ENCODE measurements around the gene BCAS3.
"Not testable (repeated sequence)": the region's sequence is repeated elsewhere in the genome, so short reads cannot be mapped to it uniquely, and the experiment has no call there.

Gene BCAS3

GRCh38 chr17:60893475-60893874 is 215.8 kb downstream of the BCAS3 start:
- no peak for DNase-seq

- no peak for DNase-seq
Observed at GRCh38 chr17:60896996-60897395, 219.3 kb downstream of the BCAS3 start.

- DNase-seq = no peak
Observed at GRCh38 chr17:60899115-60899514, 221.5 kb downstream of the BCAS3 start.

DNA sequence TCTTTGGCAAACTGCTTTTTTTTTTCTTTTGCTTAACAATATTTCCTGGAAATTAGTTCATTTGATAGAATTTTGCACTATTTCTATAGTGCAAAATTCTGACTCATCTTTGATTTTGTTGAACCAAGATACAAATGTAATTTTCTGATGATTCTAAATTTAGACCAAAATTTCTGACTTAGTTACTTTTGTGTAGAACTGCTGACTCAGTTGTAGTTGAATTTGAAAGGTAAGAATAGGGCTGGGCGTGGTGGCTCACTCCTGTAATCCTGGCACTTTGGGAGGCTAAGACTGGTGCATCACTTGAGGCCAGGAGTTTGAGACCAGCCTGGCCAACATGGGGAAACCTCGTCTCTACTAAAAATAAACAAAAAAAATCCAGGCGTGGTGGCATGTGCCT is 223.0 kb downstream of the BCAS3 start:
- DNase-seq = no peak

DNA sequence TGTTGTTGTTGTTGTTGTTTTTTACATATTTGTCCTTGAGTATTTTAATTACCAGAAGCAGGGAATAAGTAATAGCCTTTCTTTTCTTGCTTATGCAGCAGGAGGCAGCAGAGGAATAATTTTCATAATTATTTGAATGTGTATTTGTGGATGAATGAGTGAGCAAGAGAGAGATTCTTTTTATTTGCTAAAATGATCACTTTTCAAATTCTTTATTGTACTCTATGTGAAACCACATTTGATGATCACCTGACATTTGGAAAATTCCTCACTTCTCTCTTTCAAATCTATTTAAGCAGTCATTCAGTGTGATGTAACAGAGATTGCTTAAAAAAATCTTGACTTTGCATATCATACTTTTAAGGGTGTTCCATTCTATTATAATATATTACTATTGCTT is 223.6 kb downstream of the BCAS3 start:
- DNase-seq = no peak

DNA sequence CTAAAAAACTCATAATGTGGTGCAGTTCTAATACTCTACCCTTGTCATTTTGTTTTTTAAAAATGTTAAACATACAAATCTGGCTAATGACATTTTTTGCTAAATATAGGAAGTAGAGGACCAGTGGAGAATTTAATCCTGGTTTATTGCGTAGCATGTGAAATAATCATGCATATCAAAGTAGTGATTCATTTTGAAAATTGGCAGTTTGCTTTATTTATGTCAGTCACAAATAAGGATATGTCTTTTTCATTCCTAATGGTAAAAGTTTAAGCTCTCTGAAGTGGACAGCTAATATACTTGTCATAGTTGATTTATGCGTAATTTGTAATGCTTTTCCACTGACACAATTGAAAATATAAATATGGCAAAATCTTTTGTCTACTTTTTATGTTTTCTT is 224.2 kb downstream of the BCAS3 start:
- no peak for DNase-seq

DNA sequence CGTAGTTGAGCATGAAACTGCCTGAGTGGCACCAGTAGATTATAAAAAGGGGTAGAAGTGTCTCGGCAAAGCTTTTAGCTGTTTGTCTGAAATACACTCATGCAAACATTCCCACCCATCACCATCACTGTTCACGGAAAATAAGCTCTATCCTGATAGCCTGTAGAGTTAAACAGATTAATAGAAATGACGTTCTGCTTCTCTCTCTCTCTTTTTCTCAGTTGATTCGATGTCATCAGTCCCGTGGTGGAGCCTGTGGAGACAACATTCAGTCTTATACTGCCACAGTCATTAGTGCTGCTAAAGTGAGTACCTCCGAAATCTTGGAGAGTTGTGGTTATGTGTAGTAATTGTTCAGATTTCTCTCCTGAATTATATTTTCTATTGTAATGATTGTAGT is 224.7 kb downstream of the BCAS3 start:
- DNase-seq = no peak

DNA sequence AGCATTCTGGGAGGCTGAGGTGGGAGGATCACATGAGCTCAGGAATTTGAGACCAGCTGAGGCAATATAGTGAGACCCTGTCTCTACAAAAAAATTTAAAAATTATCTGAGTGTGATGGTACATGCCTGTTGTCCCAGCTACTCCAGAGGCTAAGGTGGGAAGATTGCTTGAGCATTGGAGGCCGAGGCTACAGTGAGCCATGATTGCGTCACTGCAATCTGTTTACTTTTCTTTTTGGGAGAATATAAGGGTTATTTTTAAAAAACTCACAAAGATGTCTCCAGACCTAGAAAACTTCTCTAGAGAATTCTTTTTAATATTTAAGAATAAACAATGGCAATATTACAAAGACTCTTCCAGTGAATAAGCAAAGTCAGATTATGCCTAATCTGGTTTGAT is 226.9 kb downstream of the BCAS3 start:
- DNase-seq = no peak

DNA sequence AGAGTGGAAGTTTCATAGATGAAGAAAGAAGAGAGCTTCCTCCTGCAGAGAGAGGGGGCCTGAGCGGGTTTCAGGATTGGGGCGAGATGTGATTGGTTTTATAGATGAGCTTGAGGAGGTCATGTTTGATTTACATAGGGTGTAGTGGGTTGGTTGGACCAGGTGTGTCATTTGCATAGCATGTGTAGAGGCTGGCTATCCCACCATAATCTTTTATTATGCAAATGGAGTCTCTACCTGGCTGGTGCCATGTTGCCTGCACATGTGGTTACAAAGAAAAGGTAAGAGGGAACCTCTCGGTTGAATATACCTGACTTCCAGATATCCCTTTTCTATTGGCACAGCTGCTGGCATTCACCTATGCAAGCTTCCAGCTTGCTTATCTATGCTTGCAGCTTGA is 228.1 kb downstream of the BCAS3 start:
- no peak for DNase-seq

DNA sequence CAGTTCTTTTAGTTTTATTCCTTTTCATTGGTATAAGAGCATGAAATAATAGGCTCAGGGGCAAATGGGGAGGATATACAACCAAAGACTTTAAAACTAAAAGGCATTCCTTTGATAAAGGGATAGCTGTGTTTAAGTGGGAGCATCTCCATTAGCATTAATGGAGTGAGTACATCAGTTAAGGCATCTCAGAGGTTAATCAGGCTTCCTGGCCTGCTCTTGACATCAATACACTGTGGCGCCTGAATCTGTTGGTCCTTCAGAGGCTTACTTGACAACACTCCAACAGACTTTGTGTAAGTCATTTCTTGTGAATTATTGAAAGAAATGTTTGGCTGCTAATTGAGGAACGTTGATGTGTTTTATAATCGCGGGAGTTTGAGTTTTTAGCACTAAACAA is 230.7 kb downstream of the BCAS3 start:
- no peak for DNase-seq

DNA sequence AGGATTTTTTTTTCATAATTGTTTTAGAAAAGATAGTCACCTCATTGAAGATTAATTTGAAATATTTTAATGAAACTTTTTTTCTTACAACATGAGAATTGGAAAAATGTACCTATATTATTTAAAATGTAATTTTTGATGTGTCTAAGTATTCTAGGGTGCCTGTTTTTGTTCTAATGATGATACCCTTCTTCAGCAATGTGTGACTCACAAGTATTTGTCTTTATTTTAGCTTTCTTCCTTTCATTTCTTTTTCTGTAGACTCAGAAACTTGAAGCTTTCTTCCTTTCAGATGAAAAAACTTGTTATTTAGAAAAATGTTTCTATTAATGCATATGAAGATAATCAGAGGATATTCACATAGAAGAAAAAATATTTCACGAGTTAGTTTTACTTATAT is 231.8 kb downstream of the BCAS3 start:
- no peak for DNase-seq

DNA sequence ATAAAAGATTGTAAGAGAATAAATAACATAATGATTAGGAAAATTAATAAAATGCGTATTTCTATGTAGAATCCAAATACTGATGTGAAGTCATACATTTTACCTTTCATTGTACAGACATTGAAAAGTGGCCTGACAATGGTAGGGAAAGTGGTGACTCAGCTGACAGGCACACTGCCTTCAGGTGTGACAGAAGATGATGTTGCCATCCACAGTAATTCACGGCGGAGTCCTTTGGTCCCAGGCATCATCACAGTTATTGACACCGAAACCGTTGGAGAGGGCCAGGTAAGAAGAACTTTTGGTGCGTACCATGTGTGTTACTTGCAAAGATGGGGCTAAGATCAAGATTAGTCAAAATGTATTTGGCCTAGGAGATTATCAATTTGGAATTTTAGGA is 232.8 kb downstream of the BCAS3 start:
- DNase-seq = no peak

DNA sequence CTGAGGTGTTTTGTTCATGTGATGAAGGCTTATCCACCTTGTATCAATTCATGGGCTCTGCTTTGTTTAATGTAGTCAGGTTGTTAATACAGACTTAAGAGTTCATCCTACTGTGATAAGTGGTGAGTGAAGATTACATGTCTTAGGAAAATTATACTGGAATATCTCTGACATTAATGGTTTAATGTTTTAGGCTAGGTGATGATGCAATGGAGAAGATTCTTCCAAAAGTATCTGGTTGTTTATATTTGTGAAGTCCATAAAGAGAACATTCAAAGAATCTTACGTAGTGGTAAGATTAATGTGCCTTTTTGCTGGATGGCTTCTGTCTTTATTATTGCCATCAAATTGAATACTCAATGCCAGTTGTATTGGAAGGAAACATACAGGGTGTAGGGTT is 236.4 kb downstream of the BCAS3 start:
- DNase-seq = no peak

DNA sequence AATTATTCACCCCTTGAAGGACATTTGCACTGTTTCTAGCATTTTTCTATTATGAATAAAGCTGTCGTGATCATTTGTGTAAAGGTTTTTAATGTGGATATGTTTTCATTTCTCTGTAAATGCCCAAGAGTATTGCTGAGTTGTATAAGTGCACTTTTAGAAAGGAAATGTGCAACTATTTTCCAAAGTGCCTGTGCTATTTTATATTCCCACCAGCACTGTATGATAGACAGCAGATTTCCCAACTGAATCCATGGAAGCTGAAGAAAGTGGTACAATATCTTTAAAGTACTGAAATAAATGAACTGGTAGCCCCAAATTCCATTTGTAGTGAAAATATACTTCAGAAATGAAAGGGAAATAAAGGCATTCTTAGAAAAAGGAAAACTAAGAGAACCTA is 238.4 kb downstream of the BCAS3 start:
- DNase-seq = no peak

DNA sequence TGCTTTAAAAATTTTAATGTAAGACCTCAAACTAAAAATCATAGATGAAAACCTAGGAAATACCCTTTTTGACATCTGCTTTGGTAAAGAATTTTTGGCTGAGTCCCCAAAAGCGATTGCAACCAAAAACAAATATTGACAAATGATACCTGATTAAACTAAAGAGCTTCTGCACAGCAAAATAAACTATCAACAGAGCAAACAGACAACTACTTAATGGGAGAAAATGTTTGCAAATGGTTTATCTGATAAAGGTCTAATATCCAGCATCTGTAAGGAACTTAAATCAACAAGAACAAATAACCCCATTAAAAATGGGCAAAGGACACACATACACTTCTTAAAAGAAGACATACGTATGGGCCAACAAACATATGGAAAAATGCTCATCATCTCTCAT is 242.5 kb downstream of the BCAS3 start:
- DNase-seq = no peak

DNA sequence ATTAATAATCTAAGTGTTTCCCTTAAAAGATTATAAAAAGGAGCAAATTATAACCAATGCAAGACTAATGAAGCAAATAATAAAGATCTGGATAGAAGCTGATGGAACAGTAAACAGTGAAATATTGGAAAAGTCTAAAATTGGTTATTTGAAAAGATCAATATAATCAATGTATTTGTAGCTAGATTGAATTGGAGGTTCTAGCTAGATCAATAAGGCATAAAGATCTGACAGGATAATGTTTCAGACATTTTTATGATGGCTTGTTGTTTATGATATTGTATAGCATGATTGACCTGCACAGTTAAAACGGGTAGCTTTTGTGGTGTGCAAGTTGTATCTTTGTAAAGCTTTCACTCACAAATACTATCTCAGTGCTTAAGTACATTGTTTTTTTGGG is 245.3 kb downstream of the BCAS3 start:
- no peak for DNase-seq

- DNase-seq = no peak
Observed at GRCh38 chr17:60926466-60927183, 249.0 kb downstream of the BCAS3 start.

- DNase-seq = no peak
Observed at GRCh38 chr17:60933739-60934138, 256.1 kb downstream of the BCAS3 start.

DNA sequence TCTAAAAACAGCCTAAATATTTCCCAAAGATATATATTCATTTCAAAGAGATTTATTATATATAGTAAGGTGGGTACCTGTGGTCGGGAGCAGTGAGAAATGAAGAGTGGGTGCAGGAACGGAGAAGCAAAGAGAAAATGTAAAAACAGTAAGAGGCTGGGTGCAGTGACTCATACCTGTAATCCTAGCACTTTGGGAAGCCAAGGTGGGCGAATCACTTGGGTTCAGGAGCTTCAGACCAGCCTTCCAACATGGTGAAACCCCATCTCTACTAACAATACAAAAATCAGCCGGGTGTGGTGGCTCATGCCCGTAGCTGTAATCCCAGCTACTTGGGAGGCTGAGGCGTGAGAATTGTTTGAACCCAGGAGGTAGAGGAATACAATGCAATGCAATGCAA is 257.1 kb downstream of the BCAS3 start:
- no peak for DNase-seq

- DNase-seq = not testable (repeated sequence)
Observed at GRCh38 chr17:60935991-60936390, 258.3 kb downstream of the BCAS3 start.

DNA sequence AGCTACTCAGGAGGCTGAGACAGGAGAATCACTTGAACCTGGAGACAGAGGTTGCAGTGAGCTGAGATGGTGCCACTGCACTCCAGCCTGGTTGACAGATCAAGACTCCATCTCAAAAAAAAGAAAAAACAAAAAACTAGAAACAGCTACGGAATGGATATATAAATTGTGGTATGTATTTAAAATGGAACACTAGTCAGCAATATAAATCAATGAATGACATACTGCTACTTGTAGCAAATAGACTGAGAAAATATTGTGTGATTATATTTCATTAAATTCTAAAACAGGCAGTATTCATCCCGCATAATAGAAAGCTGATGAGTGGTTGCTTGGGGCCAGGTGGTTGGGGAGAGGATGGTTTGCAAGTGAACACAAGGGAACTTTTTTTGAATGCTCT is 261.7 kb downstream of the BCAS3 start:
- DNase-seq = no peak

DNA sequence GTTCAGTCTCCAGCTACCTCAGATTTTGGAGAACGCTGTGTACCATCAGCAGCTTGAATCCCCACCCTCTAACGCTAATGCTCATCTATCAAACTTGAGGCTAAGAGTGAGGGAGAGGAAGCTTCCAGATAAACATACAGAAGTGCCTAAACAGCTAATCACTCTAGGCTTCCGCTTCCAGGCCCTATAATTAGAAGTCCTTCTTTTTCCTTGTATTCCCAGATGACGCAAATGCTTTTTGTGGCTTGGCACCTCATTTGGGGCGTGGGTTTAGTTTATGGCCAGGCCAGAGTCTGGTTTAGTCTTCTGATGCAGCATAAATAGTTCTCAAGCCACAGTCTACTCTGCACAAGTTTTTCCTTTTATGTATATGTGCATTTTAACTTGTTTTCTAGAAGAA is 263.4 kb downstream of the BCAS3 start:
- no peak for DNase-seq

DNA sequence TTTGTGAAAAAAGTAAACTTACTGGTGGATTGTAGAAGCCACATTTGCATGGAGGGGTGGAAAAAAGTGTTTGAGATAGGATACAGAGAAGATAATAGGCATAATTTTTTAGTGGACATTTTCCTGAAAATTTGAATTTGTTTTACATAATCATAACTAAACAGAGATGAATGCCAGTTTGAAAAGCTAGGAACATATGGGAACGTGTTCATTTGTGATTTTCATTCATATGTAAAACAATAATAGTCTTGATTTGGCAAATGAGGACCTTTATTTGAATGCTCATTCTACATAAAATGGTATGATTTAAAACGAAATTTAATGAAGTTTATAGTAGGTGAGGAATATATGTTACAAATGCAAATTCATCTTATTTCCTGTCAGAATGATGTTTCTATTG is 263.9 kb downstream of the BCAS3 start:
- DNase-seq = no peak

DNA sequence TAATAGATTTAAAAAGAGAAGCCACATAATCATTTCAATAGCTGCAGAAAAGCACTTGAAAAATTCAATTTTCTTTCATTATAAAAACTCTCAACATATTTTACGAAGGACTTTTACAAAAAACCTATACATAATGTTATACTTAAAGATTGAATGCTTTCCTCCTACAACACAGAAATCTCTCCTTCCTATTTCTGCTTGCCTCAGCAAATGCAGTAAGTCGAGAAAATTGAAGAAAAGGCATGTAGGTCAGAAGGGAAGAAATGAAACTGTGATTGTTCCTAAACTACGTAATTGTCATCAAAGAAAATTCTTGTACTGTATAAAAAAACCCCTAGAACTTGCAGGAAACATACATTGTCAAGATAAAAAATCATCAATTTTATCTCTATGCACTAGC is 267.1 kb downstream of the BCAS3 start:
- DNase-seq = no peak

DNA sequence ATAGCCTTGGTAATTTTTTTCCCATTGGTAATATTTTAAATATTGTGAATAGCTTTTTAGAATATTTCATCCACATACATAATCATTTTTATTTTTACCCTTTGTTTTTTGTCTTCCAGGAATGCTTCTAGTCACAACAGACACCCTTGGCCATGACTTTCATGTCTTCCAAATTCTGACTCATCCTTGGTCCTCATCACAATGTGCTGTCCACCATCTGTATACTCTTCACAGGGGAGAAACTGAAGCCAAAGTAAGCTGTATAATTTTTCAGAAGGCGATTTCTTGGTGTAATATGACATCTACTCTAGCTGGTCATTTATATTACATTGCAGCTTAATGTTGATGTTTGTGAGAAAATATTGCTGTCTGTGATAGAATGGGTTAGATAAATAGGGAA is 269.4 kb downstream of the BCAS3 start:
- DNase-seq = no peak

- no peak for DNase-seq
Observed at GRCh38 chr17:60947543-60947942, 269.9 kb downstream of the BCAS3 start.
